GM12878 (cell line): Measurements from ENCODE around the gene TBXAS1. TPM values are rescaled to one million over a fixed set of nuclear protein-coding genes. Genes with fewer than 3 reads are reported as not detected.

Source experiments
- ATAC-seq: fragments of 200-7000 bp; cut with Tn5 transposase; 3 replicates; pipeline ENCODE4 v1.9.1; 2020; ENCODE audit warnings: mild to moderate bottlenecking, moderate library complexity
- BruUV-seq: library from RNA; stranded (reverse); fragments of 400-500 nt; replicated peaks from 2 replicates; lab custom pipeline; 2021; lab: Mats Ljungman, UMichigan
- CTCF ChIA-PET: fragments of 300-600 bp; sonication (Branson Sonifier 250); formaldehyde crosslinking; extraction: SDS; loops from one replicate; lab custom pipeline; 2021; ENCODE audit warnings: inconsistent platforms; lab: Yijun Ruan, JAX
- POLR2A ChIA-PET: fragments of 350-600 bp; formaldehyde crosslinking; extraction: SDS; loops from one replicate; lab custom pipeline; 2021; ENCODE audit warnings: inconsistent platforms; lab: Charles Lee
- RAD21 ChIA-PET: fragments of 300-600 bp; sonication (Branson Sonifier 250); formaldehyde crosslinking; loops from one replicate; lab custom pipeline; 2023; ENCODE audit warnings: antibody characterized with exemption; ENCODE audit not compliant: unreplicated experiment; lab: Charles Lee
- SMC1A ChIA-PET: fragments of 300-600 bp; sonication (Branson Sonifier 250); formaldehyde crosslinking; loops from one replicate; lab custom pipeline; 2023; ENCODE audit not compliant: unreplicated experiment, uncharacterized antibody; lab: Charles Lee
- DNase-seq: peaks from one replicate; pipeline ENCODE4 v3.0.0-alpha.2; 2011; ENCODE audit warnings: low read depth, low spot score
- FAIRE-seq: peaks from 3 replicates; lab custom pipeline; 2011; peaks lifted over from hg19 to GRCh38; lab: Jason Lieb, UNC
- H2AFZ ChIP-seq: 2 replicates; pipeline ENCODE4 v1.6.0; 2011; ENCODE audit warnings: low read depth, low read length, control low read depth; ENCODE audit not compliant: control insufficient read depth
- H3K27ac ChIP-seq: 2 replicates; pipeline ENCODE4 v1.5.1; 2011; ENCODE audit warnings: control low read depth; ENCODE audit not compliant: control insufficient read depth, insufficient read depth
- H3K27me3 ChIP-seq, 2 experiments: replicated peaks in 1 of 2; 2 replicates each; pipeline versions ENCODE4 v1.6.0 to v1.6.1; 2011; ENCODE audit warnings: low read length in 1 of 2; ENCODE audit not compliant: control insufficient read depth in 2 of 2, insufficient read depth in 2 of 2
- H3K36me3 ChIP-seq, 2 experiments: 2 replicates each; pipeline ENCODE4 v1.5.1; 2011; ENCODE audit warnings: low read length in 1 of 2; ENCODE audit not compliant: control insufficient read depth in 2 of 2, insufficient read depth in 2 of 2
- H3K4me1 ChIP-seq: 2 replicates; pipeline ENCODE4 v1.6.1; 2011; ENCODE audit warnings: mild to moderate bottlenecking, low read length, moderate library complexity, mixed read lengths; ENCODE audit not compliant: control insufficient read depth, insufficient read depth
- H3K4me2 ChIP-seq: 2 replicates; pipeline ENCODE4 v1.6.0; 2011; ENCODE audit warnings: control low read depth; ENCODE audit not compliant: control insufficient read depth, insufficient read depth
- H3K4me3 ChIP-seq: fragments of 200-600 bp; sonication (generic); 2 replicates; pipeline ENCODE4 v1.5.1; 2016
- H3K79me2 ChIP-seq: 2 replicates; pipeline ENCODE4 v1.6.0; 2011; ENCODE audit warnings: low read length; ENCODE audit not compliant: control insufficient read depth, insufficient read depth
- H3K9ac ChIP-seq: 2 replicates; pipeline ENCODE4 v1.8.0; 2011; ENCODE audit warnings: low read length, control low read depth, mixed read lengths; ENCODE audit not compliant: control insufficient read depth, insufficient read depth
- H3K9me3 ChIP-seq: replicated peaks from 3 replicates; pipeline ENCODE4 v1.5.1; 2011; ENCODE audit warnings: mild to moderate bottlenecking, low read length; ENCODE audit not compliant: control insufficient read depth, insufficient read depth
- H4K20me1 ChIP-seq: 2 replicates; pipeline ENCODE4 v1.6.0; 2011; ENCODE audit not compliant: control insufficient read depth, insufficient read depth
- CHD1 ChIP-seq: IDR thresholded peaks from 2 replicates; pipeline ENCODE4 v1.6.1; 2012; ENCODE audit warnings: low read depth, low read length, improper control_type of control experiment
- FOXM1 ChIP-seq: IDR thresholded peaks from 2 replicates; pipeline ENCODE4 v1.6.1; 2012; ENCODE audit warnings: low read depth, mild to moderate bottlenecking, inconsistent platforms, low read length, moderate library complexity
- IKZF2 ChIP-seq, 2 experiments: fragments of 450-650 bp; IDR thresholded peaks; 2 replicates each; pipeline ENCODE4 v1.6.1; 2017; ENCODE audit warnings: mild to moderate bottlenecking in 2 of 2, moderate library complexity in 2 of 2
- PML ChIP-seq: IDR thresholded peaks from 2 replicates; pipeline ENCODE4 v1.6.1; 2012; ENCODE audit warnings: low read length, inconsistent platforms
- POLR2AphosphoS5 ChIP-seq: IDR thresholded peaks from 2 replicates; pipeline ENCODE4 v1.6.1; 2011; ENCODE audit warnings: mild to moderate bottlenecking, low read length, inconsistent platforms
- SIN3A ChIP-seq: IDR thresholded peaks from 2 replicates; pipeline ENCODE4 v1.6.1; 2012; ENCODE audit warnings: low read depth, low read length, improper control_type of control experiment
- SMAD5 ChIP-seq: IDR thresholded peaks from 2 replicates; pipeline ENCODE4 v1.6.1; 2016; ENCODE audit warnings: antibody characterized with exemption, low read depth
- SMC3 ChIP-seq: IDR thresholded peaks from 2 replicates; pipeline ENCODE4 v1.6.1; 2011; ENCODE audit warnings: low read length, improper control_type of control experiment, borderline replicate concordance
- WGBS: methylation state at CpG from one replicate; pipeline ENCODE4 v1.1.6; 2016; ENCODE audit warnings: low lambda C conversion rate; ENCODE audit not compliant: insufficient replicate concordance, insufficient coverage; ENCODE audit errors: missing lambda C conversion rate; 5-methylcytosine and 5-hydroxymethylcytosine counted together
- in situ Hi-C: fragments of 300-500 bp; cut with MboI; formaldehyde crosslinking; loops from 9 replicates; pipeline ENCODE4 v1.14.3; 2018; ENCODE audit warnings: mixed read lengths
- intact Hi-C: fragments of 100-400 bp; cut with micrococcal nuclease; formaldehyde crosslinking; loops from one replicate; pipeline ENCODE4 v1.14.2; 2022; ENCODE audit not compliant: unreplicated experiment
- polyA plus RNA-seq, 11 experiments: library from polyadenylated mRNA; depleted of rRNA in 4 of 11; unstranded in 6 of 11; stranded (reverse) in 5 of 11; fragments of >200 nt; fragmentation: Nextera tagmentation in 4 of 11; fragmentation: Illumina TruSeq in 1 of 11; extraction: Ambion mirVana in 4 of 11; extraction: Trizol in 1 of 11; gene quantifications; 1 replicate in 1 of 11; 2 replicates in 10 of 11; pipeline versions ENCODE4 v1.2.1 to v1.2.3, GENCODE V29; 2011 to 2016; ENCODE audit warnings: inconsistent platforms in 2 of 11, missing spikeins in 2 of 11, low read depth in 1 of 11
- total RNA-seq, 4 experiments: library from RNA; depleted of rRNA in 3 of 4; stranded (reverse); fragments of >200 nt in 3 of 4; fragmentation: Illumina TruSeq in 1 of 4; extraction: Trizol in 1 of 4; gene quantifications; 2 replicates each; pipeline versions ENCODE4 v1.2.1 to v1.2.3, GENCODE V29; 2013 to 2021
- TF ChIP-seq, protein P1 (sequence below): fragments of 450-650 bp; IDR thresholded peaks from 2 replicates; pipeline ENCODE4 v1.6.1; 2016; ENCODE audit warnings: mild to moderate bottlenecking
- TF ChIP-seq, protein P2 (sequence below): fragments of 450-650 bp; IDR thresholded peaks from 2 replicates; pipeline ENCODE4 v1.6.1; 2014; ENCODE audit warnings: mild to moderate bottlenecking
- TF ChIP-seq, protein P3 (sequence below): fragments of 450-650 bp; IDR thresholded peaks from 2 replicates; pipeline ENCODE4 v1.6.1; 2017; ENCODE audit warnings: mild to moderate bottlenecking, low read depth, inconsistent platforms; ENCODE audit not compliant: poor library complexity, severe bottlenecking

TBXAS1 gene
- total and polyA plus RNA-seq, 10 of the 15 experiments (the other 5 are each of a cell fraction or from before 2014, with no cell fraction given), result 1.5 to 32.7 (median 16.3) TPM

DNA sequence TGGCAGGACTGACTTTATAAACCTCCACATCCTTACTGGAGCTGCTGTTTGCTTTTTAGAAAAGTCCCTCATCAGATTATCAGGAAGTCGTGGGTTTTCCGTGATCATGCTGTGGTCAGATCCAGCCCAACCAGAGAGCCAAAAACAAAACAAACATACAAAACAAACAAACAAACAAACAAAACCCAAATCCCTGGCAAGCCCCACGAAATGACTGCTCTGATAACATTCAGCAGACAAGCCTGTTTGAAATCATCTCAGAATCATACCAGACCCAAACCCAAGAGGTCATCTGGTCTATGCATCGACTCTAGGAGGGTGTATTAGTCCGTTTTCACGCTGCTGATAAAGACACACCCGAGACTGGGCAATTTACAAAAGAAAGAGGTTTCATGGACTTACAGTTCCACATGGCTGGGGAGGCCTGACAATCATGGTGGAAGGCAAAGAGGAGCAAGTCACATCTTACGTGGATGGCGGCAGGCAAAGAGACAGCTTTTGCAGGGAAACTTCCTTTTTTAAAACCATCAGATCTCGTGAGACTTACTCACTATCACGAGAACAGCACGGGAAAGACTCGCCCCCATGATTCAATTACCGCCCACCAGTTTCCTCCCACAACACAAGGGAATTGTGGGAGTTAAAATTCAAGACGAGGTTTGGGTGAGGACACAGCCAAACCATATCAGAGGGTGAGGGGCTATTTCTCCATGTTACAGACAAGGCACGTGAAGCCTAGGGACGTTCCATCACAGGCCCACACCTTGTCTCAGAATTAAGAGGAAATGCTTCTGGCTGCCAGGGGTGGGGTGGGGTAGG, 148.0 kb downstream of the TBXAS1 start:
- H3K4me1 ChIP-seq, result no peaks in the 10 kb centered on the region
- SMC1A ChIA-PET, result no interaction called here
- no peaks in the 10 kb centered on the region for H3K9me3 ChIP-seq
- no peak overlapping the region for H3K4me3 ChIP-seq
- in situ Hi-C loops, result no loop called here
- H3K9ac ChIP-seq, result no peak overlapping the region
- H3K27ac ChIP-seq, result no peak overlapping the region
- TF ChIP-seq SMAD5 (no peak), PML (no peak), FOXM1 (no peak), SIN3A (no peak), IKZF2 (IDR thresholded peaks at IDR 0.05) (no peak), SMC3 (no peak), POLR2AphosphoS5 (no peak), CHD1 (no peak)
- TF ChIP-seq, protein P1, sequence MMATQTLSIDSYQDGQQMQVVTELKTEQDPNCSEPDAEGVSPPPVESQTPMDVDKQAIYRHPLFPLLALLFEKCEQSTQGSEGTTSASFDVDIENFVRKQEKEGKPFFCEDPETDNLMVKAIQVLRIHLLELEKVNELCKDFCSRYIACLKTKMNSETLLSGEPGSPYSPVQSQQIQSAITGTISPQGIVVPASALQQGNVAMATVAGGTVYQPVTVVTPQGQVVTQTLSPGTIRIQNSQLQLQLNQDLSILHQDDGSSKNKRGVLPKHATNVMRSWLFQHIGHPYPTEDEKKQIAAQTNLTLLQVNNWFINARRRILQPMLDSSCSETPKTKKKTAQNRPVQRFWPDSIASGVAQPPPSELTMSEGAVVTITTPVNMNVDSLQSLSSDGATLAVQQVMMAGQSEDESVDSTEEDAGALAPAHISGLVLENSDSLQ, result no peak
- TF ChIP-seq, protein P2, sequence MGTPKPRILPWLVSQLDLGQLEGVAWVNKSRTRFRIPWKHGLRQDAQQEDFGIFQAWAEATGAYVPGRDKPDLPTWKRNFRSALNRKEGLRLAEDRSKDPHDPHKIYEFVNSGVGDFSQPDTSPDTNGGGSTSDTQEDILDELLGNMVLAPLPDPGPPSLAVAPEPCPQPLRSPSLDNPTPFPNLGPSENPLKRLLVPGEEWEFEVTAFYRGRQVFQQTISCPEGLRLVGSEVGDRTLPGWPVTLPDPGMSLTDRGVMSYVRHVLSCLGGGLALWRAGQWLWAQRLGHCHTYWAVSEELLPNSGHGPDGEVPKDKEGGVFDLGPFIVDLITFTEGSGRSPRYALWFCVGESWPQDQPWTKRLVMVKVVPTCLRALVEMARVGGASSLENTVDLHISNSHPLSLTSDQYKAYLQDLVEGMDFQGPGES, result no peak
- TF ChIP-seq, protein P3, sequence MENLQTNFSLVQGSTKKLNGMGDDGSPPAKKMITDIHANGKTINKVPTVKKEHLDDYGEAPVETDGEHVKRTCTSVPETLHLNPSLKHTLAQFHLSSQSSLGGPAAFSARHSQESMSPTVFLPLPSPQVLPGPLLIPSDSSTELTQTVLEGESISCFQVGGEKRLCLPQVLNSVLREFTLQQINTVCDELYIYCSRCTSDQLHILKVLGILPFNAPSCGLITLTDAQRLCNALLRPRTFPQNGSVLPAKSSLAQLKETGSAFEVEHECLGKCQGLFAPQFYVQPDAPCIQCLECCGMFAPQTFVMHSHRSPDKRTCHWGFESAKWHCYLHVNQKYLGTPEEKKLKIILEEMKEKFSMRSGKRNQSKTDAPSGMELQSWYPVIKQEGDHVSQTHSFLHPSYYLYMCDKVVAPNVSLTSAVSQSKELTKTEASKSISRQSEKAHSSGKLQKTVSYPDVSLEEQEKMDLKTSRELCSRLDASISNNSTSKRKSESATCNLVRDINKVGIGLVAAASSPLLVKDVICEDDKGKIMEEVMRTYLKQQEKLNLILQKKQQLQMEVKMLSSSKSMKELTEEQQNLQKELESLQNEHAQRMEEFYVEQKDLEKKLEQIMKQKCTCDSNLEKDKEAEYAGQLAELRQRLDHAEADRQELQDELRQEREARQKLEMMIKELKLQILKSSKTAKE, result no peak
- no peaks in the 10 kb centered on the region for H3K79me2 ChIP-seq
- H2AFZ ChIP-seq, result no peak overlapping the region
- no TSS peak for BruUV-seq
- RAD21 ChIA-PET, result no interaction called here
- H4K20me1 ChIP-seq, result no peaks in the 10 kb centered on the region
- CTCF ChIA-PET, result no interaction called here
- H3K36me3 ChIP-seq, result no peaks in the 10 kb centered on the region
- DNase-seq (no peak), ATAC-seq (no peak), FAIRE-seq (no peak)
- WGBS, result 83% methylated on average over 17 of the region's 17 CpGs
- intact Hi-C loops, result no loop called here
- no peak overlapping the region for H3K4me2 ChIP-seq
- POLR2A ChIA-PET, result no interaction called here
- no peaks in the 10 kb centered on the region for H3K27me3 ChIP-seq
